Endothelial cell of umbilical vein (primary cell): ENCODE measurements around the gene NPM3. TPM values are rescaled to one million over a fixed set of nuclear protein-coding genes. Genes with fewer than 3 reads are reported as not detected.

Source experiments
- BruUV-seq: library from RNA; stranded (reverse); fragments of 400-500 nt; replicated peaks from 2 replicates; lab custom pipeline; 2021; lab: Mats Ljungman, UMichigan
- CTCF ChIA-PET: fragments of 300-600, 350-600 bp; sonication (Branson Sonifier 250); formaldehyde crosslinking; loops from one replicate; lab custom pipeline; 2021; ENCODE audit warnings: antibody characterized with exemption, inconsistent platforms; lab: Charles Lee
- POLR2A ChIA-PET: fragments of 300-600, 350-600 bp; sonication (Branson Sonifier 250); formaldehyde crosslinking; loops from one replicate; lab custom pipeline; 2021; ENCODE audit warnings: antibody characterized with exemption, inconsistent platforms; lab: Charles Lee
- DNase-seq: peaks from one replicate; pipeline ENCODE4 v3.0.0-alpha.2; 2011; ENCODE audit warnings: low read depth, low spot score
- FAIRE-seq: peaks from 2 replicates; lab custom pipeline; 2011; peaks lifted over from hg19 to GRCh38; lab: Jason Lieb, UNC
- H2AFZ ChIP-seq: 2 replicates; pipeline ENCODE4 v1.6.0; 2012; ENCODE audit warnings: low read depth, low read length, control low read depth, inconsistent platforms
- H3K27ac ChIP-seq: 2 replicates; pipeline ENCODE4 v1.5.1; 2011; ENCODE audit warnings: low read depth, mild to moderate bottlenecking, control low read depth, low read length, moderate library complexity; ENCODE audit not compliant: insufficient read depth
- H3K27me3 ChIP-seq, 2 experiments: 2 replicates each; pipeline versions ENCODE4 v1.6.0 to v1.6.1; 2011; ENCODE audit warnings: low read length in 2 of 2, mixed read lengths in 1 of 2; ENCODE audit not compliant: control insufficient read depth in 2 of 2, insufficient read depth in 2 of 2
- H3K36me3 ChIP-seq, 2 experiments: 2 replicates in 1 of 2; 3 replicates in 1 of 2; pipeline ENCODE4 v1.5.1; 2011; ENCODE audit warnings: low read length in 2 of 2, mild to moderate bottlenecking in 1 of 2, moderate library complexity in 1 of 2; ENCODE audit not compliant: control insufficient read depth in 2 of 2, insufficient read depth in 2 of 2; ENCODE audit errors: extremely low read depth in 1 of 2
- H3K4me1 ChIP-seq: 3 replicates; pipeline ENCODE4 v1.5.1; 2011; ENCODE audit warnings: mild to moderate bottlenecking, low read length; ENCODE audit not compliant: control insufficient read depth, insufficient read depth; ENCODE audit errors: extremely low read depth
- H3K4me2 ChIP-seq: 2 replicates; pipeline ENCODE4 v1.6.1; 2011; ENCODE audit warnings: low read length, control low read depth, mixed read lengths; ENCODE audit not compliant: insufficient read depth
- H3K4me3 ChIP-seq, 3 experiments: fragments of 200-600 bp in 1 of 3; sonication (generic), shearing (Covaris generic) in 1 of 3; replicated peaks in 1 of 3; 2 replicates each; pipeline ENCODE4 v1.5.1; 2011 to 2016; ENCODE audit warnings: control low read depth in 3 of 3, low read length in 3 of 3, mild to moderate bottlenecking in 2 of 3, inconsistent platforms in 1 of 3, low read depth in 1 of 3, moderate library complexity in 1 of 3; ENCODE audit not compliant: insufficient read depth in 1 of 3
- H3K79me2 ChIP-seq: 2 replicates; pipeline ENCODE4 v1.6.0; 2012; ENCODE audit warnings: low read length, inconsistent platforms; ENCODE audit not compliant: control insufficient read depth, insufficient read depth
- H3K9ac ChIP-seq: replicated peaks from 2 replicates; pipeline ENCODE3; 2011; ENCODE audit warnings: low read length, control low read depth; ENCODE audit not compliant: insufficient read depth; ENCODE audit errors: extremely low read depth
- H3K9me1 ChIP-seq: replicated peaks from 3 replicates; pipeline ENCODE4 v1.6.0; 2011; ENCODE audit warnings: mild to moderate bottlenecking, low read length; ENCODE audit not compliant: control insufficient read depth, insufficient read depth; ENCODE audit errors: extremely low read depth
- H3K9me3 ChIP-seq: replicated peaks from 2 replicates; pipeline ENCODE4 v1.5.1; 2012; ENCODE audit warnings: low read length, inconsistent platforms; ENCODE audit not compliant: control insufficient read depth, insufficient read depth
- H4K20me1 ChIP-seq: replicated peaks from 2 replicates; pipeline ENCODE3; 2011; ENCODE audit warnings: mild to moderate bottlenecking, low read length; ENCODE audit not compliant: control insufficient read depth, insufficient read depth; ENCODE audit errors: extremely low read depth
- CTCF ChIP-seq, 2 donors: IDR thresholded peaks; 1 replicate in 1 of 2; 2 replicates in 1 of 2; pipeline ENCODE4 v1.5.1; 2011; ENCODE audit warnings: low read length in 2 of 2, mild to moderate bottlenecking in 2 of 2, moderate library complexity in 2 of 2, control low read depth in 1 of 2, inconsistent platforms in 1 of 2, low read depth in 1 of 2; ENCODE audit not compliant: insufficient read depth in 1 of 2; ENCODE audit errors: extremely low read depth in 1 of 2
- EZH2 ChIP-seq: IDR thresholded peaks from 2 replicates; pipeline ENCODE4 v1.6.1; 2012; ENCODE audit warnings: borderline replicate concordance, low read depth, mild to moderate bottlenecking, moderate library complexity, low read length, inconsistent platforms; ENCODE audit not compliant: severe bottlenecking
- FOS ChIP-seq: IDR thresholded peaks from 2 replicates; pipeline ENCODE4 v1.6.1; 2011; ENCODE audit warnings: mild to moderate bottlenecking, low read length, moderate library complexity, borderline replicate concordance; ENCODE audit not compliant: insufficient read depth
- GATA2 ChIP-seq: IDR thresholded peaks from 2 replicates; pipeline ENCODE4 v1.7.0; 2011; ENCODE audit warnings: low read depth, mild to moderate bottlenecking, moderate library complexity, mixed read lengths, low read length; ENCODE audit not compliant: insufficient read length, insufficient read depth
- JUN ChIP-seq: IDR thresholded peaks from 2 replicates; pipeline ENCODE4 v1.6.1; 2011; ENCODE audit warnings: borderline replicate concordance, low read depth; ENCODE audit not compliant: insufficient read length, insufficient read depth
- MAX ChIP-seq: IDR thresholded peaks from 2 replicates; pipeline ENCODE4 v1.6.1; 2011; ENCODE audit not compliant: insufficient read depth, insufficient read length
- MYC ChIP-seq: IDR thresholded peaks from one replicate; pipeline ENCODE4 v1.6.1; 2011; ENCODE audit warnings: mild to moderate bottlenecking, low read depth, low read length
- POLR2A ChIP-seq: IDR thresholded peaks from 2 replicates; pipeline ENCODE4 v1.6.1; 2012; ENCODE audit warnings: low read depth, mild to moderate bottlenecking, control low read depth, low read length
- POLR2AphosphoS5 ChIP-seq: IDR thresholded peaks from 2 replicates; pipeline ENCODE4 v1.6.1; 2012; ENCODE audit warnings: low read depth, mild to moderate bottlenecking, control low read depth, low read length, moderate library complexity; ENCODE audit not compliant: insufficient read depth
- dilution Hi-C: fragments of 300-500 bp; cut with MboI; formaldehyde crosslinking; loops from one replicate; pipeline ENCODE4 v1.15.0; 2019; ENCODE audit warnings: low sequenced_read_pairs; ENCODE audit not compliant: extremely low pct_ligation_motif_present
- intact Hi-C: fragments of 100-400 bp; cut with micrococcal nuclease; formaldehyde crosslinking; loops from one replicate; pipeline ENCODE4 v1.10.0; 2022
- polyA plus RNA-seq, 4 experiments: library from polyadenylated mRNA; depleted of rRNA in 3 of 4; stranded (reverse) in 3 of 4; unstranded in 1 of 4; fragments of >200 nt; gene quantifications; 2 replicates each; pipeline versions ENCODE4 v1.2.1 to v1.2.3, GENCODE V29; 2011 to 2012; ENCODE audit warnings: missing spikeins in 1 of 4
- total RNA-seq: library from RNA; stranded (reverse); gene quantifications from 2 replicates; pipeline ENCODE4 v1.2.3, GENCODE V29; 2021

NPM3 gene
- total and polyA plus RNA-seq, 2 donors (not counting 3 experiments of a cell fraction or from before 2014, with no cell fraction given): 55.4 to 71.3 TPM

- H3K9ac ChIP-seq: no peak overlapping the region
- BruUV-seq: no TSS peak
- no peaks in the 10 kb centered on the region for H4K20me1 ChIP-seq
- FAIRE-seq (no peak), DNase-seq (no peak)
- POLR2A ChIA-PET: no interaction called here
- TF ChIP-seq POLR2AphosphoS5 (no peak), EZH2 (no peak), FOS (no peak), MAX (no peak), JUN (no peak)
- peaks cover 11% of the 10 kb centered on the region for H3K4me1 ChIP-seq
- H3K9me1 ChIP-seq: no peaks in the 10 kb centered on the region
- no peaks in the 10 kb centered on the region for H3K27me3 ChIP-seq
- CTCF ChIA-PET: interaction anchor here (2.0 to 10.5 kb wide), 2 partner anchors 9 to 175 kb away, joined by 12 to 742 read pairs; no protein-coding TSS in a partner anchor
- dilution Hi-C loops: no loop called here
- no peaks in the 10 kb centered on the region for H3K9me3 ChIP-seq
- no peak overlapping the region for H2AFZ ChIP-seq
- H3K79me2 ChIP-seq: no peaks in the 10 kb centered on the region
- H3K4me2 ChIP-seq: no peak overlapping the region
- H3K27ac ChIP-seq: no peak overlapping the region
- intact Hi-C loops: no loop called here
- no peaks in the 10 kb centered on the region for H3K36me3 ChIP-seq
- no peak overlapping the region for H3K4me3 ChIP-seq
These were observed 49.1 kb upstream of the NPM3 start for GRCh38 chr10:101832325-101832771.

GRCh38 chr10:101831169-101831811 is 48.0 kb upstream of the NPM3 start:
- no peak overlapping the region for H3K27ac ChIP-seq
- H3K9me3 ChIP-seq: no peaks in the 10 kb centered on the region
- POLR2A ChIA-PET: no interaction called here
- H3K4me3 ChIP-seq: peak overlapping the region in 2 of 3 experiments; percentile 25 to 64
- H4K20me1 ChIP-seq: no peaks in the 10 kb centered on the region
- no TSS peak for BruUV-seq
- dilution Hi-C loops: no loop called here
- H3K79me2 ChIP-seq: no peaks in the 10 kb centered on the region
- no peaks in the 10 kb centered on the region for H3K9me1 ChIP-seq
- no peak for FAIRE-seq
- H3K36me3 ChIP-seq: no peaks in the 10 kb centered on the region
- H2AFZ ChIP-seq: peak overlapping the region; percentile 39
- peak overlapping the region; percentile 26 for H3K9ac ChIP-seq
- peaks cover 11% of the 10 kb centered on the region for H3K4me1 ChIP-seq
- TF ChIP-seq EZH2 (no peak), JUN (no peak), POLR2AphosphoS5 (no peak), GATA2 (no peak), FOS (no peak), MYC (no peak), POLR2A (no peak), CTCF (IDR thresholded peaks at IDR 0.05; ENCODE audit: extremely low read depth in 1 of 2, insufficient read depth in 1 of 2, low read depth in 1 of 2, low read length in 2 of 2) (no peak), MAX (no peak)
- peak overlapping the region; percentile 25 for H3K4me2 ChIP-seq
- intact Hi-C loops: loop anchor here (1.0 kb wide), 1 partner anchor 8 kb away; no protein-coding TSS in a partner anchor
- H3K27me3 ChIP-seq: no peaks in the 10 kb centered on the region
- DNase-seq: no peak
- CTCF ChIA-PET: interaction anchor here (2.0 kb wide), 1 partner anchor 10 kb away, joined by 12 read pairs; no protein-coding TSS in a partner anchor
